GM19395 (cell line): ENCODE results near the gene NFIA.

Experiments used
- ATAC-seq: cut with Tn5 transposase; IDR thresholded peaks from one replicate; pipeline ENCODE4 v1.9.1; 2021; ENCODE audit warnings: mild to moderate bottlenecking, moderate library complexity; ENCODE audit not compliant: unreplicated experiment

The NFIA gene

DNA sequence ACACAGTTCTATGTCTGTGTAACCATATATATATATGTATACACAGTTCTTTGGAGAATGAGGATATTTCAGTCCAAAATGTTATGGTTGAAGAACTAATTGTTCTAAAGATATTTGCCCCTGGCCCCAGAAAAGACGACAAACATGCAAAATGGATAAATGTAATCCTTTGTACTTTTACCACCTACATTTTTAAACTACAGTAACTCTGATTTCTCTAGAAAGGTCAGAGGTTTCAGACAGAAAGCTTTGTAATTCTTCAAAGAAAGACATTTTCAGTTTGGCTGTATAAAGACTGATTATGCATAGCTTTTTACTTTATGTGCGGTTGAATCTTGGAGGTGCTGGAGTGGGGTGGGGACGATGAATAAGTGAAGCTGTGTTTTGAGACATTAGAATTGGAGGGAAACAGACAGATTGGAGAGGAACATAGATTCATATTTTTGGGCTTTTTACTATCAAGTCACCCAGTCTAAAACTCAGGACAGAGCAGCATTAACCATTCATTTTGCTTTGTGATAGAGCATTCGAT is 16.6 kb downstream of the NFIA start:
- ATAC-seq: no peak

DNA sequence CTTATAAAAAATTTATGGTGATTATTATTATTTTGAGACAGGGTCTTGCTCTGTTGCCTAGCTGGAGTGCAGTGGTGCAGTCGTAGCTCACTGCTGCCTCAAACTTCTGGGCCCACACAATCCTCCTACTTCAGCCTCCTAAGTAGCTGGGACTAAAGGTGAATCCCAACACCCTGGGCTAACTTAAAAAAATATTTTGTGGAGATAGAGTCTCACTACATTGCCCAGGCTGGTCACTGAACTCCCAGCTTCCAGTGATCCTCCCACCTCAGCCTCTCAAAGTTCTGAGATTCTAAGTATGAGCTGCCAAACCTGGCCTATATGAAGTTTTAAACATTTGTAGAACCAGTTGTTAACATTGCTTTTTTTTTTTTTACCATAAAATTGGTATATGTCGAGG is 18.2 kb downstream of the NFIA start:
- no peak for ATAC-seq

DNA sequence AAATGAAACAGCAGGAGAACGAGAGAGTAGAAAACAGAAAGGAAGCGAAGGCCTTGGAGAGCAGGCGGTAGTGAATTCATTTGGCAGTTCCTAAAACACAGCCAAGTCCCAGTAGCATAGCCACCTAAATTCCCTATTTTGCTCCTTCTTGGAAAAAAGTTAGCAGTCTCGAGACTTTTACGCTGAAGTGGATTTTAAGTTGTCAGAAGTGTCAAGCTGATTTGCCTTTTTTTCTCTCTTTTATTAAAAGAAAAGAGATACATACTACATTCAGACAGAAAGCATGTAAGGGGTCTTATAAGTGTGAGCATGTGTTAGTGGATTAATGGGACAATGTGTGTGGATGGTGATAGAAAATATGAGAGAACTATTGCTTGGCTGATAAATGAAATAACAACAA is 19.2 kb downstream of the NFIA start:
- ATAC-seq: no peak

DNA sequence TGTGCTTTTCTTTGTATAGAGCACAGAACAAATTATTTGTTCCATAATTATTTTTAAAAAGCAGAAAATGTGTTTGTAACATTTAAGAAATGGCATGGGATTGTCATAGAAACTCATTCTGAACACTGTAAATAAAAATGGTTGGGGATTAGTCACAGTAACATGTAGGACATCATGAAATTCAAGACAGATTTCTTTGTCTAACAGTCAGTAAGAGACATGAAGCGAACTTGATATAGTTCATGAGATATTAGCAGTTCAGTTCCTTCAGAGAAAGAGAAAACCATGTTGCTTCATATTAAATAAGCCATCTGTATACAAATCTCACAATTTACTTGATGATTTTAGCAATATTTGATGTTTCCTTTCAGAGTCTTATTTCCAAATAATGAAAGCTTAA is 19.7 kb downstream of the NFIA start:
- ATAC-seq: no peak

DNA sequence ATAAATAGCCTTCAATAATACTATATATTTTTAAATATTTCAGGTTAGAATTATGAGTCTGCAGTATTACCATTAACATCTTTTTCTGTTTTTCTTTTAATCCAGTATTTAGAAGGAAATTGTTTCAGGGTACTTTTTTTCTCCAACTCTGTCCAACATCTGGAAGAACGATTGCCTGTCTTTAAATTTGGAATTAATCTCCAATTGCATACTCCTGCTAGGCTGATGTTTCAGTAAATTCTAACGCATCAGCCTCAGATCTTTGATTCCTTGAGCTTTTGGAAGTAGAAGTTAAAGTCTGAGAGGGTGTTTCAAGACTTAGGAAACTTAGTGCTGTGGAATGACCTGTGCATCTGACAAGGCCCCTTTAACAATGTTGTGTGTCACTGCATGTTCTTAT is 20.3 kb downstream of the NFIA start:
- ATAC-seq: no peak

DNA sequence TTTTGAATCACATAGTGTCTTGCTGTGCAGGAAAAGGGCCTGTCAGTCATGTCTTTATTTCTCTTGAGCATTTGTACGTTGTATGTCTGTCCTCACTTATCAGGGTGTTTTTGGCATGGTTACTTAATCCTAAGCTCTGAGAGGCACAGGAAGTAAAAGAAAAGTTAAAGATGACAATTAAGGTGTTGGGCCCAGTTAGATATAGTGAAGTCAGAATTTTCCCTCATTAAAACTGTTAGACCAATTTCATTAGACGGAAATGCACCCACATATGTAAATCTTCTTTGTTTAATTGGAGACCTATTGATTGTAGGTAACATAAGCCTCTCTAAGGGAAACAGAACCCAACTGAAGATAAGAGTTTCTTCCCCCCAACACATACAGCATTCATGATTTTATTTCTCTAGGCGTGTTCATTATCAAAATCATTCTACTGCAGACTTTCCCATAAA is 21.9 kb downstream of the NFIA start:
- no peak for ATAC-seq

DNA sequence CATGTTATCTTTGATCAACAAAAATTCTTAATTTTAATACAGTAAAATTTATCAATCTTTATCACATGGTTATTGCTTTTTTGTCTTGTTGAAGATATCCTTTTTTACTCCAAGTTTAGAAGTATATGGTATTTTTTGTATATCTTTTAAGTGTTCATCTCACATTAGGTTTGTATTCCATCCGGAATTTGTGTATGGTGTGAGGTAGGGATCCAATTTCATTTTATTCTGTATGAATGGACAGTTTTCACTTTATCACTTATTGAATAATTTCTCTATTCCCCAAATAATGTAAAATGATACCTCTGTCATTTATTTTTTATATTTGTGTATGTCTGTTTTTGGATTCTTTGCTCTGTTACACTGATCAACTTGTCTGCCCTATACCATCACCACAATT is 25.3 kb downstream of the NFIA start:
- no peak for ATAC-seq

DNA sequence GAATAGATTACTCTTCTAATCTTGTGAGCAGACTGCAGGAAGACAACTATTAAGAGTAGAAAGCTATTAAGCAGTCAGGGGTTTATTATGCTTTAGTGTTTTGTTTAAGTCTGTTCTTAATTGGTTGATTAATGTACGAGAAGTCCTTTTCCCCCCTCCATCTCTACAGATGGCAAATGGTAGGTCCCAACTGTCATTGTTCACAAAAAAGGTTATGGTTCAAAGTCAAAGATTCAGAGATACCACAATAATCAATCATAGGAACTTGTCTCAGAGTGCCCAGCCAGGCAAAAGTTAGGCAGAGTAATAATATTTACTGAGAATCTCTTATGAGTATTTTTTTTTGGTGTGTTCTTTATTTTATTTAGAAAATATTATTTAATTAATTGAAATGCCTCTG is 26.8 kb downstream of the NFIA start:
- no peak for ATAC-seq

DNA sequence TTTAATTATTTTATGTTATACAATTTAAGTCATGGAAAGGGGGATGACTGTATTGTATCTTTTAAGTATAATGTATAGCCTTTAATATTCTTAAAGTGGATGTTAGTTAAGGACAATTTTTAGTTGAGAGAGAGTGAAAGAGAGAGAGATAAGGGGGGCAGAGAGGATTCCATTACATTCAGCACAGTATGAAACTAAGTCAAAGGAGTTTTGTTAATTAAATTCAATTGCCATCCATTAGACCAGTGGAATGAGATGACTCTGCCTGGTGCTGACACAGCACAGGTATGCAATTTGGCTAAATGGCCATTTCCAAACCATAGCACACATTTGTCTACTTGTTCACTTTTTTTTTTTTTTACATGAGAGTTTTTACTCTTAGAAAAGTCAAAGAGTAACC is 27.5 kb downstream of the NFIA start:
- no peak for ATAC-seq

DNA sequence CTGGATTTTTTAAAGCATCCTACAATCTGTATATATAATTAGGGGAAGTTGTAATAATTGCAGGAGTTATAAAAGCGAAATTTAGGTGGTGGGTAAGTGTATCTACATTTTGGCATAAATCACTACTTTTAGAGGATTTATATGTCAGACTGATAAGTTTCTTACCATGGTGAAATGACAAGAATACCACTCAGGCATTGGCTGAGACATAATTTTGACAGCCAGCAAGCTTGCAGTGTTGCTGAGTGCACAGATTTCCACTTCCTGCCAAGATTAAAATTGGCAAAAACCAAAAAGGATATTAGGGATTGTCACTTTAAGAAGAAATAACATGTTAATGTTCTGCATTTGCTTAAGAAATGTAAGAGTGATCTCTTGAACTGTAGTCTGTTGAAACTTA is 28.2 kb downstream of the NFIA start:
- no peak for ATAC-seq

DNA sequence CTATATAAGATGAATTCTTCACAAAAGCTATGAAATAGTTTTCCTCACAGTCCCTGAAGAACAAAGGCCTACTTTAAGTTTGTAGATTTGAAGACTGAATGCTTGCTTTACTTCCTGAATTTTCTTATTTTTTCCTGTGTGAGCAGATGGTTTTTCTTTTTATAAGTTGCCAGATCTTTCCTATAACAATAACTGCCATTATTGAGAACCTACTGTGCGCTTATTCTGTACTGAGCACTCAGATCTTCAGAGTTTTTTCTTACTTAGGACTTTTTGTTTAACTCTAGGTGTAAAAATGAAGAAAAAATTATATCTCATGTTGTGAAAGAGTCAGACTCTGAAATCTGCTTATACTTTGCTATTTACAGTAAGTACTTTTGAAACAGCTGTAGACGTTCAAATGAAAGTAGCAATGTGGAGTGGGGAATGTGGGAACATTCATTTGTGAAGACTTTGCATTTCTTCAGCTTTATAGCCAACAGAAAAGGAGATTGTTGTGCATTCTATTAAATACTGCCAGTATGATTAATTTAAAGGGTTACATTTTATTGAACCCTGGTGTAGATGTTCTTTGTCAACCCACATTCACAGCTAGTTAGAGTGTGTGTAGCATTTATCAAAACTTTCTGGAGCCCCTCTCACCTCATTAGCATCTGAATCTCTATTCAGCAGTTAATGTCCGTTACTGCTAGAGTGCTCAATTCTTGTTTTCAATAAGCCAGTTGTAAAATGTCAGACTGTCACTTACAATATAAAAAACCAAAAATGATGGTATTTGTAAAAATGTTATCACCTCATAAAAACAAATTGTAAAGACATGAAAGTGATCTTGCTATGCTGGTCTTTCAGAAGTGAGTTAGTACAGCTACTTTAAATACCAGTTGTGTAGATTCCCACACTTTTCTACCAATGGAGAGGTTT is 29.0 kb downstream of the NFIA start:
- no peak for ATAC-seq

DNA sequence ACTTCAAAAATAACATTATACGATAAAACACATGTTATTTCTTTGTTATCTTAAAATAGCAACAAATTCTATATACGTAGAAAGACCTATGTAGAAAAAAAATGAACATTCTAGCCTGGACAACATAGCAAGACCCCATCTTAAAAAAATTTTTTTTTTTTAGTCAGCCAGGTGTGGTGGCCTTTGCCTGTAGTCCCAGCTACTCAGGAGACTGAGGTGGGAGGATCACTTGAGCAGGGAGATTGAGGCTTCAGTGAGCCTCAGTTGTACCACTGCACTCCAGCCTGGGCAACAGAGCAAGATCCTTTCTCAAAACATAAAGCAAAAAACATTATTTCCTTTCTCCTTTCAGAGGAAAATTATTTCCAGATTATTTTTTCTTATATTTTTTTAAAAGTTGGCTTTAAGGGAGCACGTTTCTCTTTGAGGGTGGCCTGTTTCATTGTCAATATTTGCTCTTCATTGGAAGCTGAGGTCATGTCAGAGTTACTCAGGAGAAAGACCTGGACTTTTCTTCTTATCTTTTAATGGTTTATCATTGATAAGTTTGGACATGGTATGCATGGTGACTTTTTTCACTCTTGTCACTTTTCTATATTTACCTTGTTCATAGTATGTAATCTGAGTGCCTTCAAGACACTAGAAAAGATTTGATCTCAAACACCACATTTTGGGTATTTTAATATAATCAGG is 32.0 kb downstream of the NFIA start:
- no peak for ATAC-seq

DNA sequence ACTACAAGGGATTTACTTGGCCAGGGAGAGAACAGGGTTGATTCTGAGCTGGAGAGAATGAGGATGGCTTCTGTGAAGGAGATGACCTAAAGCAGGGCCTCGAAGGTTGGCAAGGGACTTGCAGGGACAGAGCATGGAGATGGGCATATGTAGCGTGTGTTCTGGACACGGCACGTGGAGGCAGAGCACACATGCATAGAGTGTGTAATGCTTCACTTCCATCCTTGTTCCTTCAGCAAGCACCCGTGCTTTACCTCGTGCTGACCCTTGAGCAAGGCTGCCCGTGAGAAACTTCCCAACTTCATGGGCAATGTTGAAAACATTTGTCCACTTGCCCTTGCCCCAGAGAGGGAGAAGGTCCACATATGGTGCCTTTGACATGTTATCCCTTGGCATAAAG is 33.1 kb downstream of the NFIA start:
- no peak for ATAC-seq

DNA sequence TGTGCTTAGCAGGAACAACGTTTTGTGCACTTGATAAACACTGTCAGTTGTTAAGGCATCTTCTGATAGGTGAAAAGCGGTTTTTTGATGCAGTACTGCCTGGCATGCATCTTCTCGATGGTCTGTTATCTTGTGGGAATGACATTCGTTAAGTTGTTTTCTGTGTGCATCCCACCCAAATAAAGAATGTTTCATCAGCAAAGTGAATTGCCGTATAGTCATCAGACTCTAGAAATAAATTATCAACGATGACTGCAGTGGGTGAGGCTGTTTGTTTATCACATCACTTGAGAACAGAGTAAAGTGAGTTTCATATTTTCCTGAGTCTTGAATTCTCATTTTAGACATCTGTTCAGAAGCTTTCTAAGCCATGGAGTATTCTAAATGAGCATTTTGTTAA is 34.1 kb downstream of the NFIA start:
- no peak for ATAC-seq

DNA sequence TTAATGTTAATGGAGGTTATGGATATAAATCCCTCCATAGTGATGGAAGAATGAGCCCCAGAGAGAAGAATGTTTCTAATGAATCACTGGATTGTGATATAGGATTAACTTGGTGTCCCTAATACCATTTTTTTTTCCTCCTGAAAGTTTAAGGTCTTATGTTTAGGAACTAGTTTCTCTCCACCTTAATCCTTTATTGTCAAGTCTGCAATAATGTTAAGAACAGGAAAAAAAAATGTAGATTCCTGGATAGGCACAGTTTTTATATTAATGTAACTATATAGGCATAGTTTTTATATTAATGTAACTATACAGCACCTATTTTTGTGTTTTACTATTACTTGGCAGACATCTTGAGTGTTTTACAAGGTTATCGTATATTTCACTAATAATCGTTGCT is 34.9 kb downstream of the NFIA start:
- no peak for ATAC-seq

DNA sequence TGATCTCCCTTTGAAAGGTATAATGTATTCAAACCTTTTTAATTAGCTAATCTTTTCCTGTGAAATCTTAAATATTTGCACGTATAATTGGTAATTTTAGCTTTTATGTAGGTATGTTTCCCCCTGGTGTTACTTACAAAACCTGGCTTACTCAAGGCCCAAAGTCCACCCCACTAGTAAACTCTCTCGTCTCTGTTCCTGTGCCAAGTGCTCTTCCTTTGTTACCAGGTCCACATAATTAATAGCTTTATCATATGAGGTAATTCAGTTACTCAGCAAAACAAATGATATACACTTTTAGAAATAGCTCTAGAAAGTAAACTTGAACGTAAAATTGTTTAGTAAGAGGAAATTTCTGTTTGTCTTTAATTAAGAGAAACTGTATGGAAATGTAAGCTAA is 36.7 kb downstream of the NFIA start:
- ATAC-seq: no peak

DNA sequence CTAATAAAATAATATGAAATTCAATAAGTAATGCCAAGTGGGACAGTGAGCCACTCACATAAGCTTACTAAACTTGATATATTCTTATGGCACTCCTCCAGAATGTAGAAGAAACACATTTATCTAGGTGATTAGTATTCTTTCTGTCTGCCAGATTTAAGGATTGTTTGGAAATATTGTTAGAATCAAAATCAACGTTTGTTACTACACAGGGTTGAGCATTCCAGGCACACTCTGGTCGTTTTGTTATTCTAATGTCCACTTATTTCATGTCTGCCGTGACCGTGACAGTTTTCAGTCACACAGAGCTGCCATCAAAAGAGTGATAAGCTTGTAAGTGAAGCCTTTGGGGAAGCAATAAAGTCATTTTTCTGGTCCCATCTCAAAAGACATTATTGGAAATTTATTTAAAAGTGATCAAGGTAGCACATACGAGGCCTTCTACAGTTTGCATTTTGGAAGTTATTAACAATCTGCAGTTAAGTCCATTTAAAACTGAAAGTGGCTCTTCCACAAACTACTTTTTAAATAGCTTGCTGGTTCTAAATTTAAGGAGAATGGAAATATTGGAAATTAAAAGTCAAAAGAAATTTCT is 38.0 kb downstream of the NFIA start:
- no peak for ATAC-seq

DNA sequence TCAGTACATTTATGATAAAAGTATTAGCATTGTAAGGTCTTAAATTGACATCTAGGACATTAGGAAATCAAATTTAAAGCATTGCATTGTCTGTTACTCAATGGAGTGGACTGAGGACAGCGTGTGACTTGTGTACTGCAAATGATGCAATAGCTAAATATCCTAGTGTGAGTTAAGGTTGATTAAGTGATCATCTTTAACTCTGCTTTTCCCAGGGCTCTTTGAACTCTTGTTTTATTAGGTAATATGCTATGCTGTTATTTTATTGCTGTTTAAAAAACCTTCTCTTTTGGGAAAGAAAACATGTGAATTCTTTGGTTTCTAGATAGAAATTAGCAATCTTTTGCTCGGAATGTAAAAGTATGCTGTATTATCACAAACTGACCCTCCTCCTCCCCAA is 38.6 kb downstream of the NFIA start:
- ATAC-seq: no peak

DNA sequence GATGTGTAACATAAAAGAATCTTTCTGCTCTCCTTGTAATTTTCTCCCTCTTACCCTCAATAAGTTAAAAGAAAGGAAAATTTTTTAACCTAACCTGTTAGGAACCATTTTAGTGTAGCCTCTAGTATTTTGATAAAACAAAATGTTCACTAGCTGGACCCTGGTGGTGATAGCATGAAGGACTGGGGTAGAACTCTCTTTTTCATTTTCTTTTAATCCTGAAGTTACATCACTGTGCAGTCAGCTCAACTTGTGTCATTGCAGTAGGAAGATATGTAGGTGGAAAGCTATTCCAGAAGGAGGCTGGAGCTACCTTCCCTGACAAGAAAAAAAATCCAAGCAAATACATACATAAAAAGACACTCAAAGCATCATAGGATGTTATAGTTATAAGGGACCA is 39.3 kb downstream of the NFIA start:
- ATAC-seq: no peak

DNA sequence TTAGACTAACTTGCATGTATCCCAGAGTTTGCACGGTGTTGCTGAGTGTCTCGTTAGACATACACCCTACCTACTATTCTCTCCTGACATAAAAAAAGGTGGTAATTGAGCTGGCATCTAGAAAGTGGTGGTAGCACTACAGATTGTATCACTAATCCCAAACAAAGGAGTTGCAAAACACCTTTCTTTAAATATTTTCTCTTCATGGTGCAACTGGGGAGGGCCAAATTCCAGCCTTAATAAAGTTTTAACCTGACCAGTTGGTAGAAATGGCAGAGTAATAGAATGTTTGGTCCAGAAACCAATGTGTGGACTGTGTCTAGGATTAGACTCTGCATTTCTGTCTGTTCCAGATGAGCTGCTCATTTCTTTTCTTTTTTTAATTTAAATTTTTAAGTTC is 40.0 kb downstream of the NFIA start:
- no peak for ATAC-seq

DNA sequence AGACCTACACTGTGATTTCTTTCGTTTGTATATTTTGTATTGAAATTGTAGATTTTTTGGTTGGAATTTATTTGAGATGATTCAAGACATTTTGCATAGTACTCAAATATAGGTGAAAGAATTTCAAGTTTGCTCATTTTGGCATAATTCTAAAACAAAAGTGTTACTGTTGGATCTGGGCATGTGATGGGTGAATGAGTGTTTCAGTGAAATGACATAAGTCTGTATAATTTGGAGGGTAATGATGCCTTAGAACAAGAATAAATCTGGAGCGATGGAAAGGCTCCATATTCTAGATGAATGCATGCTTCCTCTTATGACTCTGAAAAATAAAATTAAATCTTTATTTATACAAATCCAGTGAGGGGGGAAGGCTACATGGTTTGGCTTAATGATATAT is 41.0 kb downstream of the NFIA start:
- no peak for ATAC-seq

DNA sequence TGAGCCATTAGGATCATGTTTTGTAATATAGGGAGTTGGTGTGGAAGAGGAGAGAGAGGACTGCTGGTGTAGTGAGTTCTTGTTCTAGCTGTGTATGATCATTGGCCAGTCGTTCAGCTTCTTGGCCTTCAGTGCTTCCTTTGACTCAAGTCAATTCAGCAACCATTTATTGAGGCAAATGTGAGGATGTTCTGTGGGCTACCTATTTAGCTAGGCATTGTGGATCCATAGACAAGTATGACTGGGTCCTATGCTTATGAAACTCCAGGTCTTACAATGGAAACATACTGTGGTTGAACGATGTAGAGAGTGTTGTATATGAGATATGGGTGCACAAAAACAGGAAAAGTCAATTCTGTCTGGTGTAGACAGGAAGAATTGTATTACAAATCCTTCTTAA is 41.7 kb downstream of the NFIA start:
- ATAC-seq: no peak
